ENCODE measurements around the gene LIMS2. TPM values are rescaled to one million over a fixed set of nuclear protein-coding genes. Genes with fewer than 3 reads are reported as not detected.

LIMS2 gene
- total and polyA plus RNA-seq, 2 experiments from 2014 or later, result 32.9 to 48.8 TPM

DNA sequence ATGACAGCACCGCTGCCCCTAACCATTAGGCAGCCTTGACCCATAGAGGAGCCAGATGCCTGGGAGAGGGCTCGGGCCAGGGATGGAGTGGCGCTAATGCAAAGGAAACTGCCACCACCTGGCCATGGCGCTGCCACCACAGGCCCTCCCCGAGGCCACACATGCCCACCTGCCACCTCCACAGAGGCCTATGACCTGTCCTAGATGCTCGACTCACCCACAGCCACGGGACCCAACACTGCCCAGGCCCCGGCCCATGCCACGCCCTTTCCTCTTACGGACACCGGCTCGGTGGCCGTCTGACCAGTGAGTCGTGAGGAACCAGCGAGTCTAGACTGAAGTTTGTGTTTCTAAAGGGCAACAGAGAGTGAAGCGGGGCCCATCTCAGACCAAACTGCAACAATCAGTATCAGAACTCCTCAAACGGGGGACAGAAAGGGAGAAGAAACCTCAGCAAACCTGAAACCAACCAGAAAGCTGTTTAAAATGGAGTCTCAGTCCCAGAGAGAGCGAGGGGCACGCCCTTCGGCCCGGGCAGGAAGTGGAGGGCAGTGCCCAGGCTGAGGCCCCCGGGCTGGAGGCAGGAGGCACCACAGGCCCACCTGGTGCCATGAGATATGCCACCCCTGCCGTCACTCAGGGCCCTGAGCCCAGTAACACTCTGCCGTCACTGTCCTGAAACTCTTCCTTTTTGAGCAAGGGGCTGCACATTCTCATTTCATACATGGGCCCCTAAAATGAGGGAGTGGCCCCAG lies 28.7 kb downstream of the LIMS2 start:
- Histone ChIP-seq H3K4me1 (ENCODE audit: low read depth) (peaks cover 4% of the 10 kb centered on the region), H3K9me3 (ENCODE audit: low read depth) (no peaks in the 10 kb centered on the region), H3K27me3 (no peaks in the 10 kb centered on the region), H3K27ac (no peak overlapping the region), H3K4me3 (no peak overlapping the region), H3K36me3 (no peaks in the 10 kb centered on the region)
- TF ChIP-seq, protein P1, sequence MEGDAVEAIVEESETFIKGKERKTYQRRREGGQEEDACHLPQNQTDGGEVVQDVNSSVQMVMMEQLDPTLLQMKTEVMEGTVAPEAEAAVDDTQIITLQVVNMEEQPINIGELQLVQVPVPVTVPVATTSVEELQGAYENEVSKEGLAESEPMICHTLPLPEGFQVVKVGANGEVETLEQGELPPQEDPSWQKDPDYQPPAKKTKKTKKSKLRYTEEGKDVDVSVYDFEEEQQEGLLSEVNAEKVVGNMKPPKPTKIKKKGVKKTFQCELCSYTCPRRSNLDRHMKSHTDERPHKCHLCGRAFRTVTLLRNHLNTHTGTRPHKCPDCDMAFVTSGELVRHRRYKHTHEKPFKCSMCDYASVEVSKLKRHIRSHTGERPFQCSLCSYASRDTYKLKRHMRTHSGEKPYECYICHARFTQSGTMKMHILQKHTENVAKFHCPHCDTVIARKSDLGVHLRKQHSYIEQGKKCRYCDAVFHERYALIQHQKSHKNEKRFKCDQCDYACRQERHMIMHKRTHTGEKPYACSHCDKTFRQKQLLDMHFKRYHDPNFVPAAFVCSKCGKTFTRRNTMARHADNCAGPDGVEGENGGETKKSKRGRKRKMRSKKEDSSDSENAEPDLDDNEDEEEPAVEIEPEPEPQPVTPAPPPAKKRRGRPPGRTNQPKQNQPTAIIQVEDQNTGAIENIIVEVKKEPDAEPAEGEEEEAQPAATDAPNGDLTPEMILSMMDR (IDR thresholded peaks at IDR 0.05; ENCODE audit: low read depth, low read length), result no peak
- no peak for DNase-seq (ENCODE audit: low read depth in 1 of 2, low spot score in 1 of 2)

DNA sequence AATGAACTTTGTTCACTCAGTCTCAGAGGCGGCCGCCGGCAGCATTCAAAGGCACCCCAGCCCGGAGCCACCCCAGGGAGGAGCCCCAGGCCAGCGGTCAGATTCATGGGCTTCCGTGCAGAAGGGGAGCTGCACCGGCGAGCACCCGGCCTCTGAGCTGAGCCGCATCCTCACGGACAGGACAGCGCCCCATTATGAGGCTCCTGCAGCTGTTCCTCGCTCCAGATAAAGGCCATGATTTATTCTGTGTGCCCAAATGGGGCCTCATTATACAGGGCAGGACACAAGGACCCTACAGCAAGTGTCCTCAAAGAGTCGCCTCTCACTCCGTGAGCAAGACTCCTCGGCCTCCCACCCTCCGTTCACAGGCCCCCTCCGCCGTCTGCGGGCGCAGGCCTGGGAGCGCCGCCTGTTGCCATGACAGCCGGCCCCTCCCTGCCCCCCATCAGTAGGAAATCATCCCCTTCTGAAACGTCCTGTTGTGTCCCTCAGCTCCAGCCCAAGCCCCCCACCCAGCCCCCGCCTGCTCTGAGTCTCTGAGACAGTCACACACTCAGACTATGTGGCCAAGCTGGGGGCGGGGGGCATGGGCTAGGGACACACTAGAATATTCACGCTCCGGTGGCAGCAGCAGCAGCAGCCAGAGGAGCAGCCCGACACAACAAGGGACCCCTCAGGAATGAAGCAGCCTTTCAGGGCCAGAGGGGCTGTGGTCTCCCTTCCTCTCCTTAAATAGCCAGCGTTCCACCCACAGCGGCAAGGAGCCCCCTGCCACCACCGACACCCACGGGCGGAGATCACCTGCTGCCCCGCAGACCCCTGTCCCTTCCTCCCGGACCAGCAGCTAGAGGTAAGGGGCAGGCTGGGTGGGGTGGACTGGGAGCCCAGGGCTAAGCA lies 29.7 kb downstream of the LIMS2 start, which contains the start of gene GPR17:
GPR17 (plus strand) TSS at position 759 of the 897 bp plus-strand sequence. CDS start 4,583 bp downstream, outside the sequence.
- Histone ChIP-seq H3K27me3 (no peaks in the 10 kb centered on the region), H3K4me3 (no peak within 1 kb of the TSS), H3K27ac (no peak within 1 kb of the TSS), H3K4me1 (ENCODE audit: low read depth) (no peaks in the 10 kb centered on the region), H3K36me3 (no peaks in the 10 kb centered on the region), H3K9me3 (ENCODE audit: low read depth) (no peaks in the 10 kb centered on the region)
- no peak for DNase-seq (ENCODE audit: low read depth in 1 of 2, low spot score in 1 of 2)
- TF ChIP-seq, protein P1 (IDR thresholded peaks at IDR 0.05; ENCODE audit: low read depth, low read length), result no peak

DNA sequence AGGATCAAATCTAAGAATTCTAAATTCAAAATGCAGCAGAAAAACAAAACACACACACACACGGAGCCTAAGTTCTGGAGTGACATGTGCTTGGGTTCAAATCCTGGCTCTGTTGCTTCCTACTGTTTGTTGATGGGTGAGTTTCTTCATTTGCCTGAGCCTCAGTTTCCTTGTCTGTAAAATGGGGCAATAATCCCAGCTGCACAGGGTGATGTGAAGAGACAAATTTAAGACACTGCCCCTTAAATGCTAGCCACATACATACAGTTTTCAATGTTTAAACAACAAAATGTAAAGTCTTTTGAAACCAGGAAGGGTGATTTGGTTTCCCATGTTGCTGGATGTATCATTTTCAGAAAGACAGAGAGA lies 30.3 kb downstream of the LIMS2 start:
- H3K27me3 ChIP-seq, result no peaks in the 10 kb centered on the region
- H3K9me3 ChIP-seq (ENCODE audit: low read depth), result no peaks in the 10 kb centered on the region
- no peaks in the 10 kb centered on the region for H3K4me1 ChIP-seq (ENCODE audit: low read depth)
- no peaks in the 10 kb centered on the region for H3K36me3 ChIP-seq
- TF ChIP-seq, protein P1 (IDR thresholded peaks at IDR 0.05; ENCODE audit: low read depth, low read length), result no peak
- no peak overlapping the region for H3K27ac ChIP-seq
- DNase-seq (ENCODE audit: low read depth in 1 of 2, low spot score in 1 of 2), result no peak
- no peak overlapping the region for H3K4me3 ChIP-seq

DNA sequence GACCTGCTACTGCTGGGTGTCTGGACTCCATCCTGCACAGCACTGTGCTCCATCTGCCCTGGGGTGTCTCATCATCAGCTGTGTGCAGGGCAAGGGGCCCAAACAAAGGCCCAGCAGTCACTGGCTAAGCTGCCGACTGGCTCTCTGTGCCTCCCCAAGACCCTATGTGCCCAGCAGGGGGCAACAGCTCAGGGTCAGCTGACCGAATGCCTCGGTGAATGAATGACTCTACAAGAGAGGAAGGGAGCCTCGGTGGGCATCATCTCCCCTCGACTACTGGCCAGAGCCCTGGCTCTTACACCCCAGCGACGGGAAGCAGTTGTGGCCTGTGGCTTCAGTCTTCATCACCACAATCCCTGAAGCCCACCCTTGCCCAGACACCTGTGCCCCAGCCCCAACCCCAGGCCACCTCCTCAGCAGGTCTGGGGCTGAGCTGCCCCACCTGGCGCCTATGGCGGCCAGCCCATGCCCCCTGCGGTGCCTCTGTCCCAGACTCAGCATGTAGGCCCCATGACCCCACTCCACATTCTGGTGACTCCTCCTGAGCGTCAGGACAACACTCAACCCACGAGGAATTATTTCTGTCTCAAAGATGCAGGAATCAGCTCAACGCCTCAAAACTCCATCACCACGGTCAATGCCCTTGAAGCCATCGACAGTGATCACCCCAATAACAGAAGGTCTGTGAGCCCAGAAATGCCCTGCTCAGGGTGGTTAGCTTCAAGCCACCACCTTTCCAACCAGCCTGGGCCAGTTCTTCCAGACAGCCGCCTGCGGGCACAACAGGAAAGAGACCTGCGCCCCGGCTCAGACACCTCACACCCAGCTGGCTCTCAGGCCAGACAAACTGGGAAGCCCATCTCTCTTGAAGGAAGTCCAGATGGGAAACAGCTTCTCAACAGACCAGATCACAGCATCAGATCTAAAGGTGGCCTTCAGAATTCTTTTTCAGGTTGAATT lies 31.0 kb downstream of the LIMS2 start:
- Histone ChIP-seq H3K9me3 (ENCODE audit: low read depth) (no peaks in the 10 kb centered on the region), H3K27me3 (no peaks in the 10 kb centered on the region), H3K27ac (no peak overlapping the region), H3K36me3 (no peaks in the 10 kb centered on the region), H3K4me1 (ENCODE audit: low read depth) (no peaks in the 10 kb centered on the region), H3K4me3 (no peak overlapping the region)
- TF ChIP-seq, protein P1 (IDR thresholded peaks at IDR 0.05; ENCODE audit: low read depth, low read length), result no peak
- DNase-seq (ENCODE audit: low read depth in 1 of 2, low spot score in 1 of 2), result no peak
